SU-DHL-6 (cell line): ENCODE results near the gene SORL1-AS1.

ENCODE experiments used
- CTCF ChIP-seq: fragments of 200-600 bp; sonication (generic); IDR thresholded peaks from one replicate; pipeline ENCODE4 v1.5.1; 2017; ENCODE audit warnings: antibody characterized with exemption, mild to moderate bottlenecking, low read length, moderate library complexity; ENCODE audit not compliant: insufficient read depth, poor library complexity, severe bottlenecking
- EZH2phosphoT487 ChIP-seq: fragments of 200-600 bp; sonication (generic), shearing (Covaris generic); conservative IDR thresholded peaks from 2 replicates; pipeline ENCODE4 v1.6.1; 2018; ENCODE audit warnings: mild to moderate bottlenecking, antibody characterized with exemption, low read length, moderate library complexity, mixed read lengths

- TF ChIP-seq CTCF (no peak), EZH2phosphoT487 (no peak)
These were observed 33.3 kb upstream of the SORL1-AS1 start for GRCh38 chr11:121486054-121486453.
